Mononuclear cell (primary cell): ENCODE data around the gene GLDN. TPM values are rescaled to one million over a fixed set of nuclear protein-coding genes. Genes with fewer than 3 reads are reported as not detected.

ENCODE experiments used
- H3K27me3 ChIP-seq: 2 replicates; pipeline ENCODE4 v1.6.0; 2011; ENCODE audit warnings: low read length, control low read depth; ENCODE audit not compliant: insufficient read depth
- H3K4me1 ChIP-seq: 2 replicates; pipeline ENCODE4 v1.5.1; 2011; ENCODE audit warnings: mild to moderate bottlenecking, low read length, control low read depth; ENCODE audit not compliant: insufficient read depth
- H3K4me3 ChIP-seq: 2 replicates; pipeline ENCODE4 v1.5.1; 2011; ENCODE audit warnings: mild to moderate bottlenecking, low read length, moderate library complexity
- H3K9me3 ChIP-seq: 2 replicates; pipeline ENCODE4 v1.5.1; 2011; ENCODE audit warnings: low read depth, mild to moderate bottlenecking, control low read depth, low read length
- total RNA-seq: library from RNA; depleted of rRNA; stranded (reverse); fragments of >200 nt; gene quantifications from one replicate; pipeline ENCODE4 v1.2.3, GENCODE V29; 2012

GLDN gene
- 0.10 TPM for total RNA-seq

- H3K9me3 ChIP-seq, result no peaks in the 10 kb centered on the region
- H3K4me1 ChIP-seq, result peaks cover 9% of the 10 kb centered on the region
- H3K4me3 ChIP-seq, result no peak within 1 kb of the TSS
- peaks cover 29% of the 10 kb centered on the region for H3K27me3 ChIP-seq
Measured at GRCh38 chr15:51341366-51342226, at the start of gene GLDN. Gene GLDN (plus strand): TSS chr15:51341655. CDS start chr15:51341685, 30 bp downstream.

GRCh38 chr15:51298620-51299019 lies 42.8 kb upstream of the GLDN start:
- Histone ChIP-seq H3K27me3 (no peaks in the 10 kb centered on the region), H3K4me1 (no peaks in the 10 kb centered on the region), H3K9me3 (no peaks in the 10 kb centered on the region), H3K4me3 (no peak overlapping the region)

- H3K4me3 ChIP-seq, result no peak overlapping the region
- no peaks in the 10 kb centered on the region for H3K4me1 ChIP-seq
- no peaks in the 10 kb centered on the region for H3K9me3 ChIP-seq
- no peaks in the 10 kb centered on the region for H3K27me3 ChIP-seq
Measured at GRCh38 chr15:51299187-51300015, 42.1 kb upstream of the GLDN start.

- Histone ChIP-seq H3K27me3 (peaks cover 2% of the 10 kb centered on the region), H3K4me3 (no peak overlapping the region), H3K4me1 (no peaks in the 10 kb centered on the region), H3K9me3 (no peaks in the 10 kb centered on the region)
Measured at GRCh38 chr15:51302480-51302879, 39.0 kb upstream of the GLDN start.

GRCh38 chr15:51303462-51303980 lies 37.9 kb upstream of the GLDN start:
- Histone ChIP-seq H3K9me3 (no peaks in the 10 kb centered on the region), H3K4me3 (no peak overlapping the region), H3K4me1 (no peaks in the 10 kb centered on the region), H3K27me3 (peaks cover 2% of the 10 kb centered on the region)

GRCh38 chr15:51307325-51307724 lies 34.1 kb upstream of the GLDN start:
- no peak overlapping the region for H3K4me3 ChIP-seq
- no peaks in the 10 kb centered on the region for H3K9me3 ChIP-seq
- H3K4me1 ChIP-seq, result no peaks in the 10 kb centered on the region
- peaks cover 2% of the 10 kb centered on the region for H3K27me3 ChIP-seq

- Histone ChIP-seq H3K4me1 (no peaks in the 10 kb centered on the region), H3K4me3 (no peak overlapping the region), H3K9me3 (no peaks in the 10 kb centered on the region), H3K27me3 (peaks cover 2% of the 10 kb centered on the region)
Measured at GRCh38 chr15:51307811-51308210, 33.6 kb upstream of the GLDN start.

GRCh38 chr15:51310064-51310463 lies 31.4 kb upstream of the GLDN start:
- Histone ChIP-seq H3K4me1 (no peaks in the 10 kb centered on the region), H3K9me3 (no peaks in the 10 kb centered on the region), H3K27me3 (peaks cover 2% of the 10 kb centered on the region), H3K4me3 (no peak overlapping the region)

- peaks cover 2% of the 10 kb centered on the region for H3K27me3 ChIP-seq
- no peaks in the 10 kb centered on the region for H3K4me1 ChIP-seq
- no peak overlapping the region for H3K4me3 ChIP-seq
- H3K9me3 ChIP-seq, result no peaks in the 10 kb centered on the region
Measured at GRCh38 chr15:51311510-51311909, 29.9 kb upstream of the GLDN start.

- no peak overlapping the region for H3K4me3 ChIP-seq
- no peaks in the 10 kb centered on the region for H3K4me1 ChIP-seq
- no peaks in the 10 kb centered on the region for H3K27me3 ChIP-seq
- H3K9me3 ChIP-seq, result no peaks in the 10 kb centered on the region
Measured at GRCh38 chr15:51312166-51313073, 29.0 kb upstream of the GLDN start.

- Histone ChIP-seq H3K4me1 (no peaks in the 10 kb centered on the region), H3K27me3 (no peaks in the 10 kb centered on the region), H3K9me3 (no peaks in the 10 kb centered on the region), H3K4me3 (no peak overlapping the region)
Measured at GRCh38 chr15:51313074-51313393, 28.4 kb upstream of the GLDN start.

- H3K9me3 ChIP-seq, result no peaks in the 10 kb centered on the region
- H3K4me1 ChIP-seq, result no peaks in the 10 kb centered on the region
- H3K4me3 ChIP-seq, result no peak overlapping the region
- H3K27me3 ChIP-seq, result no peaks in the 10 kb centered on the region
Measured at GRCh38 chr15:51313644-51314280, 27.7 kb upstream of the GLDN start.

GRCh38 chr15:51314391-51315337 lies 26.8 kb upstream of the GLDN start:
- Histone ChIP-seq H3K4me3 (no peak overlapping the region), H3K4me1 (no peaks in the 10 kb centered on the region), H3K9me3 (no peaks in the 10 kb centered on the region), H3K27me3 (no peaks in the 10 kb centered on the region)
